GM19035 (cell line): Measurements from ENCODE around the gene TLCD5.
A peak's percentile ranks its signal among the peaks of the same experiment; 100 is the strongest.

Source experiments
- ATAC-seq: cut with Tn5 transposase; IDR thresholded peaks from one replicate; pipeline ENCODE4 v1.9.1; 2021; ENCODE audit not compliant: unreplicated experiment

TLCD5 gene

GRCh38 chr11:120324932-120325810 is at the start of gene TLCD5:
TLCD5 (plus strand) TSS chr11:120325299; CDS start chr11:120327442, 2,143 bp downstream.
- ATAC-seq: no peak

DNA sequence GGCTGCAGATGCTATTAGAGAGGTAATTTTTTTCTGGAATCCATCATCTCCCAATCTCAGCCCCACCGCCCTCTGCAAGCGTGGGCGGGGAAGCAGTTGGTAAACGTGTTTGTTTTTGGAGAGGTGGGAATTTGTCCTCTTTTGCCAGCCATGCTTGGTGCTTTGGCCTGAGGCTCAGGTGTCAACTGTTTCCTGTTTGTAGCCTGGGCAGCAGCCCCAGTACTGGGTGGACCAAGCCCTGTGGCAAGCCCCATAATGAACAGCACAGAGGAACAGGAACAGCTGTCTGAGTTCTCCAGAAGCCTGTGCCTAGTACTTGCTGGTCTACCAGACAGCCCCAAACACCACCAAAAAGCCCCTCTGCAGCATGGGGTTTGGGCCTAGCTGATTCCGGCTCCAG is 45.6 kb upstream of the TLCD5 start:
- no peak for ATAC-seq

- ATAC-seq: no peak
These were observed 44.5 kb upstream of the TLCD5 start for GRCh38 chr11:120280600-120281051.

DNA sequence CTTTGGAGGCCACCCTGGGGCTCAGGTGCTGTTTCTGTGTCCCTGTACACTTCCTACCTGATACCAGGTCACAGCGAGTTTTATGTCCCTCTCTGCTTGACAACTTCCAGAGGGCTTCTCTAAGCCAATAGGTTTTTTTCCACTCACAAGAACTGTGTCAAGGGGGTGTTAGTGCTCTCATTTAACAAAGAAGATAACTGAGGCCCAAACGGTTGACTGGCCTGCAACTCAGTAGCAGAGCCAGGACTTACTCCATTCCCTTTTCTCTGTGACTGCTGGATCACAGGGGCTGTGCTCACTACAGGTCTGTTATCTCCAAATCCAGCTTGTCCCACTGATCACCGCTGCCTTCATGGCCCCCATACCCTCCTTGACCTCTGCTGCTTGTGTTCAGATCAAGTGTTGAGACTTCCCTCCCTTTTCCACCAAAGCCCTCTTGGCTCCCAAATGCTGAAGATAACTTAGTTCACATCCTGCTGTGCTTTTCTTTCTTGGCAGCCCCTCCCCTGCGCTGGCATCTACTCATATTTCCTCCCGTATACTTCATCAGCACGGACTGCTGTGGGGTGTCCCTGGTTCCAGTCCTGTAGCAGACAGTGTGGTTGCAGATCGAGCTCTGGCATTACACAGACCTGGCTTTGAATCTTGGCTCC is 43.8 kb upstream of the TLCD5 start:
- no peak for ATAC-seq

DNA sequence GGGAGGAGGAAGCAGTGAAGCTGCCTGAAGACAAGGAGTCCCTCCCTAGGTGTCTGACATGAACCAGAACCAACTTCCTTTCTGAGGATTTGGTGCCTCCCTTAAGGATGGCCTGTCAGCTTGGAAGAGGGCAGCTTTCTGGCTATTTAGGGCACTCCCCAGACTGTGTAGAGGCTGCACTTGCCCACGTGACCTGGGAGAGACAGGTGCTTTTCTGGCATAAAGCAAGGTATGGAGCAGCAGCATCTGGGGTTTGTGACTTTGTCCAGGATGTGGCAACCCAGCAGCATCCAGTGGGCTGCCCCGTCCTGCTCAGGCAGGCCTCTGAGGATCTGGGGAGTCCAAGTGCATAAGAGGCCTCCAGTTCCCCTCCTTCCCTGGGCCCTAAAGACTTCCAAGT is 42.0 kb upstream of the TLCD5 start:
- ATAC-seq: no peak

DNA sequence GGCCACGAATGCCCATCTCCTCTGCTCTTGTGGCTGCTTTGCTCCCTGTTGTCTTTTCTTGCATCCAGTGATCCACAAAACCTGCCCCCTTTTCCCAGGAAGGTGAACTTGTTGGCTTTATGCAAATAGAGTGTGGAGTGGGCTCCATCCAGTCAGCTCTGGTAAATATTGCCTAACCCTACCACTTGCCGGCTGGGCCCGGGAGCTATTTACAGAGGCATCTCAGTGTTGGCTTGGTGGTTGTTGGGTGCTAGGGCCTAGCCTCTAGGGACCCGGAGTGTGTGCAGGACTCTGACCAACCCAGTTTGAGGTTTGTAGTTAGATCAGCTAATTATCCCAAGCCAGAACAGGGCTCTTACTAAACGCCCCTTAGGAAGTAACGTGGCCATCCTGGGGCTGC is 40.8 kb upstream of the TLCD5 start:
- no peak for ATAC-seq

DNA sequence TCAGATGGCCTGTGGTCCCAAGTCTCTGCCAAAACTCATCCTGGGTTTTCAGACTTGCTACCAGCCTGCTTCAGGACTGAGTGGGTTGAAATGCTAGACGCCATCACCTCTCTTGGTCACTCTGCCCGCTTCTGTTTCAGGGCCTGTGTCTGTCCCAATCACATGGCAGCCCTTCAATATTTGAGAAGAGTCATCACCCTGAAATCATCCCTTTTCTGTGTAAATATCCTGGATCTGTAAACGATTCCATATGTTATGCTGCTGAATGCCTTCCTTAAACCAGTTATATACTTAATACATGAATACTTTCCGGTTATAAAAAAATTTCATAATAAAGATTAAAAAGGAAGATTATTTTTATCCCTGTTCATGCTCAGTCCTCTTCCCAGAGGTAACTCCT is 39.8 kb upstream of the TLCD5 start:
- ATAC-seq: no peak

DNA sequence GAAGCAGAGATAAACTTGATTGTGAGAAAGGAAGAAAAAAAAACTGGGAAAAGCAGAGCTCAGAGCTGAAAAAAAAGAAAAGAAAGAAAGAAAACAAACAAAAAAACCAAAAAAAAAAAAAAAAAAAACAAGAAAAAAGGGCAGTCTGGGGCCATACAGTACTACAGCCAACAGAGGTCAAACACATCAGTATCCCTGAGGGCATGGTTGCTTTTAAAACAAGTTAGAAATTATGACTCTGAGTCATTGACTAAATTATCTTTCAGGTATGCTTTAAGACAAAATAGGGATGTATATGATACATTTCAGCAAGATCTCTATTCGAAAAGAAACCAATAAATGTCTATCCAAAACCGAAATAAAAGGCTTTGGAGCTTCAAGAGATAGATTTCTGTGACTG is 37.1 kb upstream of the TLCD5 start:
- no peak for ATAC-seq

DNA sequence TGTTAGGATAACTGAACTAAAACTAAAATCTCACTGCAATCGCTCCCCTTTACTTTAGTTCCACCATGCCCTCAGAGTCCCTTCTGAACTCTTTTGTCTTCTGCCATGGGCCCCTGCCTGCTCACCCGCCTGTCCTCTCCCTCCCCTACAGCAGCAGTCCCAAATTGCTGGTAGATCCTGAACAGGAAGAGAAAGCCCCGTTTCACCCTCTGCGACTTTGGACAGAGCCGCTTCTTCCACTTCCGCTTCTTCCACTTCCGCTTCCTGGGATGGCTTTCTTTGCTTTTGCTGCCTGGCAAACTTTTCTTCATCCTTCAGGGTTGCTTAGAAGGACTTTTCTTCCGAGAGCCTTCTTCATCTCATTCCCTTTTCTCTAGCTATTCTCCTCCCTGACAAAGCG is 35.7 kb upstream of the TLCD5 start:
- ATAC-seq: no peak

- ATAC-seq: no peak
These were observed 34.1 kb upstream of the TLCD5 start for GRCh38 chr11:120290956-120291355.

GRCh38 chr11:120293038-120293800 is 31.9 kb upstream of the TLCD5 start:
- ATAC-seq: no peak

GRCh38 chr11:120294096-120294495 is 31.0 kb upstream of the TLCD5 start:
- no peak for ATAC-seq

- no peak for ATAC-seq
These were observed 30.0 kb upstream of the TLCD5 start for GRCh38 chr11:120295099-120295498.

DNA sequence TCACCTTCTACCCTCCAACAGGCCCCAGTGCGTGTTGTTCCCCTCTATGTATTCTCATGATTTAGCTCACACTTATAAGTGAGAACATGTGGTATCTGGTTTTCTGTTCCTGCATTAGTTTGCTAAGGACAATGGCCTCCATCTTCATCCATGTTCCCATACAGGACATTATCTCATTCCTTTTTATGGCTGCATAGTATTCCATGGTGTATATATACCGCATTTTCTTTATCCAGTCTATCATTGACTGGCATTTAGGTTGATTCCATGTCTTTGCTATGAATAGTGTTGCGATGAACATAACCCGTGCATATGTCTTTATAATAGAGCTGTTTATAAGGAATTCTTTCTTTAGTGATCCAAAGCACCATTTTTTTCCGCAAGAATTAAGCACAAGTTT is 28.5 kb upstream of the TLCD5 start:
- ATAC-seq: no peak

- no peak for ATAC-seq
These were observed 26.6 kb upstream of the TLCD5 start for GRCh38 chr11:120298461-120298860.

DNA sequence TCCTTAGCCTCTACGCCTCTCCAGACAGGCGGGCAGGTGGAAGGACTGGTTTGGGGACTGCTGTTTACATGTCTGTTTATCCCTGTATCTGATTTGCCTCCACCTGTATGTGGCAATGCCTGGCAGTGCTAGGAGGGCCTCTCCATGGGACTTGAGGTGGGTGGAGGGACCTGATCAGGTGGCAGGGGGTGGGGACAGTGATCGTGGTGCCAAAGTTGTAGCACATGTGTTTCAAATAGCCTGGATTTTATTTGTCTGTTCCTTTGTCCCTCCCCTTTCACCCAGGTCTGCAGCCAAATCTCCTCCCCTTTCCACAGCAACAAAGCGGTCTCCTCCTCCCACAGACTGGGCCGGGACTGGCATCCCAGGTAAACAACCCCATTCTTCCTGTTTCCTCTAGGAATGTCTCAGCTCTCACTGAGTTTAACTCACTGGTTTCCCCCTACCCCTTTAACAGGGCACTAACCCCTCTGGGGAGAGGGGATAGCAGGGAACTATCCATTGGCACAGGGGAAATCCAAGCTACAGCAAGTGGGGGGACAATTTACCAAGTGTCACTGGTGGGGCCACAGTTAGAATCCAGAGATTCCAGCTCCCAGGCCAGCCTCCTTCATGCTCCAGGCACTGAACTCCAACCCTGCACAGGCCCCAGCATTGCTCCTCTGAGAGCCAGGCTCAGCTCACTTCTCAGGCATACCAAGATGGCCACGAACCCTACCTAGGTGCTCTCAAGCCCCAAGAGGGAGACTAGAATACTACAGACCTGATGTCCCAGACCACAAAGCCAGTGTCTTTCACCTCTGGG is 22.9 kb upstream of the TLCD5 start:
- ATAC-seq: no peak

DNA sequence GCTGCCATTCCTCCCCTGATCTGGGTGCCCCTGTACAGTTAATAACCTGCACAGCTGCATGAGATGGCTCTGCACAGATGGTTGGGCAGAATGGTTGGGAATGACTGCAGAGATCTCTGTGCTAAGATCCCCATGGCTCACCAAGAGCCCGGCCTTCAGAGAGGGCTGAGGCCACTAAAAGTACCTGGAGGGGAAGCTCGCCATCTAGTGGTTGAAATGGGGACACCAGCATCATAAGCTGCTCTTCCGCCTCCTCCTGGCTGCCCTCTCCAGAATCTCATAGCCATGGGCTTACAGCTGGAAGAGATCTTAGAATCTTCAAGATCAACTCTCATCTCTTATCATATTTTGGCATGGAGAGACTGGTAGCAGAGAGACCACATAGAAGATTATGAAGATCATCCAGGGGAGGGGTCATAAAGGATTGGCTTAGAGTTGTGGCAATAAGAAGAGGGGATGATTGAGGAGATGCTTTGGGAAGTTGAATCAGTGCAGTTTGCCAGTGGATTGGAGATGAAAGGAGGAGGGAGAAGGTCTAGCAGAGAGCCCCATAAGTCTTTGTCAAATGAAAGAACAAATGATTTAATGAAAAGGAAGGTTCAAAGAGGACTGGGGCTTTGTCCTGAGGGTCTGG is 22.0 kb upstream of the TLCD5 start:
- peak; percentile 84 for ATAC-seq

DNA sequence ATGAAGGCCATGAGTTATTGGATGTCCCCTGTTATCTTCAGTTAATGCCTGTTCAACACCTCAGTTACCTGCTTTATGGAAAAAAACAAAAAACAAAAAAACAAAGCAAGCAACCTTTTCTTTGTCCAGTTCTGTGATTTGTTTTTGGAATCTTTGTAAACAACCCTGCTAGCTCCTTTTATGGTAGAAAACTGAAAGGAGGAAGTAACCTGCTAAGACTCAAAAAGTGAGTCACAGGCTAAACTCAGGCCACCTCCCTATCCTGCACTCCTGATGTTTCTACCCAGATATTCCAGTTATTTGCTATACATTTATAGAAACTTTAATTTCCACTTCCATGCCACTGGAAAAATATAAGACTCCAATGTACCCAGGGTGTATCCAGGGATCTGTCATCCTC is 20.6 kb upstream of the TLCD5 start:
- ATAC-seq: no peak

- ATAC-seq: no peak
These were observed 19.8 kb upstream of the TLCD5 start for GRCh38 chr11:120305286-120305685.

DNA sequence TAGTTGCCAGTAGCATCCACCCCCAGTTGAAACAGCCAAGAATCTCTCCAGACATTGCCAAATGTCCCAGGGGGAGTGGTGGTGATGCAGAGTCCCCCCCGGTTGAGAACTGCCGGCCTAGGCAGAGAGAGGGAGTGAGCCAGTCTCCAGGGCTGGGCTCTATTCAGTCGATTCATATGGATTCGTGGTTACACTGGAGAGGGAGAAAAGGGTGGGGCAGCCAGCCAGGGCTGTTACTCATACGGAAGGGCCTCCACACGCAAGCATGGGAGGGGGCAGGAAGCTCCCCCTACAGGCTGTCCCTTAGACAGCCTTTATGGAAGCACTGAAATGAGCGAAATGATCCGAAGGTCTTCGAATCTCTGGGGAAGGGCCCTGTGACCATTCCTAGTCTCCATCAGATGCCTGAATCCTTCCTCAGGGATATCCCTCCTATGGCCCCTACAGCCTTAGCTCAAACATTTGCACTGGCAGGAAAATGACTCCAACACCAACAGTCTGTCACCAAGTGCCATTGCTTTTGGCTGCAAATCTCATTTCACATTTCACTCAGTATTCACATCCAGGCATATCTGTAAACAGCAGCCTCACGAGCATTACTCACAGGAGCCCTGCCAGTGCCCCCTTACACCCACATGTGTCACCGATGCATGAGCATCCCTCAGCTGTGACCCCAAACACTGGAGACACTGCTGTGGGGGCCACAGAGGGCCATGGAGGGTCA is 18.4 kb upstream of the TLCD5 start:
- no peak for ATAC-seq
